GM12891 (cell line): ENCODE data around the gene SORCS2.
"Not testable (repeated sequence)": the region's sequence is repeated elsewhere in the genome, so short reads cannot be mapped to it uniquely, and the experiment has no call there.

Experiments
- DNase-seq: peaks from one replicate; pipeline ENCODE4 v3.0.0; 2011; ENCODE audit warnings: low spot score; ENCODE audit not compliant: insufficient read length
- FAIRE-seq: peaks from 2 replicates; lab custom pipeline; 2011; peaks lifted over from hg19 to GRCh38; lab: Jason Lieb, UNC
- PAX5 ChIP-seq: IDR thresholded peaks from 2 replicates; pipeline ENCODE4 v1.6.1; 2011; ENCODE audit warnings: low read length, moderate library complexity, mild to moderate bottlenecking; ENCODE audit not compliant: insufficient read depth, severe bottlenecking
- POLR2A ChIP-seq: IDR thresholded peaks from 2 replicates; pipeline ENCODE4 v1.6.1; 2011; ENCODE audit warnings: low read depth, low read length, control low read depth
- POLR2AphosphoS5 ChIP-seq: IDR thresholded peaks from 2 replicates; pipeline ENCODE4 v1.6.1; 2011; ENCODE audit warnings: low read depth, low read length, control low read depth
- POU2F2 ChIP-seq: IDR thresholded peaks from 2 replicates; pipeline ENCODE4 v1.6.1; 2011; ENCODE audit warnings: low read depth, mild to moderate bottlenecking, control low read depth, low read length, moderate library complexity
- SPI1 ChIP-seq: IDR thresholded peaks from 2 replicates; pipeline ENCODE4 v1.6.1; 2011; ENCODE audit warnings: low read depth, low read length, control low read depth
- TAF1 ChIP-seq: IDR thresholded peaks from 2 replicates; pipeline ENCODE4 v1.6.1; 2011; ENCODE audit warnings: low read depth, low read length, control low read depth

SORCS2 gene

DNA sequence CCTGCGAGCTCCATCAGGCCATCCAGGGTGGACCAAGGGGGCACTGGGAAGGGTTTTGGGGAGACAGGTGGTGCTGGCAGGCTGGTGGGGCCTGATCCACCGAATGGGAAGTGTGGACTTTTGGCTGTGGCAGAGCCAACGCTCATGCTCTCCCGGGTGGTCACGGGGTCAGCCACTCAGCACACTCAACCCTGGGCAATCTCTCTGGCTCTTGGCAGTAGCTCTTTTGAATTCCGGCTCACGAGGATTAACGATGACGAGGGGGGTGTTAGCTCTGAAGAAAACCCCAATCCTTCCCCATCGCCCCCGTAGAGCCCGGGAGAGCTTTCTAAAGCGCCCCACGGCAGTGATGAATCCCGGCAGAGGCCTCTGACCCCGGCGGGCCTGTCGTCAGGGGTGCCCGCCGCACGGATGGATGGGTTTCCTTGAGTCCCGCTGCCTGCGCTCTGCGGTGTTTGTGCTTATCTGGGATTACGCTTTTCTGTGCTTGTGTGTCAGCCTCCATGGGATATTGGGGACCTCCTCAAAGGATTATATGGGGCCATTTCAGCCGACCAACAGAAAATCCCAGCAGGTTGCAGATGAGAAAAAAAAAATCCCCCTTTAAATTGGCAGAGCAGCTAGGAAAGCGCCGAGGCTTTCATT lies 399.2 kb downstream of the SORCS2 start:
- DNase-seq (no peak), FAIRE-seq (no peak)
- TF ChIP-seq SPI1 (no peak), TAF1 (no peak), POU2F2 (no peak), POLR2A (no peak), POLR2AphosphoS5 (no peak), PAX5 (no peak)

DNA sequence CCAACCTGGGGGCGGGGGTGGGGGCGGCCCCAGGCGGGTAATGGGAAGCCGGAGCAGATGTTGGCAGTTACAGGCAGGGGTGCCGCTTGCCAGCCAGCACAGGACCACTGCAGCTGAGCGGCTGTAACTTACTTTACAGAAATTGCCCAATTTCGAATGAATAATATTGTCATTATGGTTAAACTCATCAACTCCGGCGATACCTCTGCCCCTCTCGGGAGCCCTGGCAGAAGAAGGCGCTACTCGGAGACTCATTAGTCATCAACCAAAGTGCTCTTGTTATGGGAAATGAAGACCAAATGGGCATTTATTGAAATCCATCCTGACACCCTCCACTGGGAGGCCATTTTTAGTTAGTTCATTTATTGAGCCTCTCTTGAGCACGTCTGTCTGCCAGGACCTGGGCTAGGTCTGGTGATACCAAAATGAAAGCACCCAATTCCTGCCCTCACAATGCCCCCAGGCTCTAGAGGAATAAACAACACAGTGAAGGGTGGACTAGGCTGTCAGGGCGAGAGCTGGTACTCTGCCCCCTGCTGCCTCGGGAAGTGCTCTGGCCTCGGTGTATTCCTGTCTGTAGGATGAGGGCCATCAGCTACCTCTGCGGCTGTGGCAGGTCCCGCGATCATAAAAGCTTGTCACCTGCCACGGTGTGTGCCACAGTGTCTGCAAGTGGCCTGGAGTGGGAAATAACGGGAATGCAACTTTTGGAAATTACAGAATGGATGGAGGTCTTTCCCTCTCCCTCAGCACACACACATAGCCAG lies 401.5 kb downstream of the SORCS2 start:
- DNase-seq: no peak
- TF ChIP-seq TAF1: no peak
- TF ChIP-seq PAX5: no peak
- TF ChIP-seq POLR2A: no peak
- no peak for TF ChIP-seq POLR2AphosphoS5
- no peak for FAIRE-seq

DNA sequence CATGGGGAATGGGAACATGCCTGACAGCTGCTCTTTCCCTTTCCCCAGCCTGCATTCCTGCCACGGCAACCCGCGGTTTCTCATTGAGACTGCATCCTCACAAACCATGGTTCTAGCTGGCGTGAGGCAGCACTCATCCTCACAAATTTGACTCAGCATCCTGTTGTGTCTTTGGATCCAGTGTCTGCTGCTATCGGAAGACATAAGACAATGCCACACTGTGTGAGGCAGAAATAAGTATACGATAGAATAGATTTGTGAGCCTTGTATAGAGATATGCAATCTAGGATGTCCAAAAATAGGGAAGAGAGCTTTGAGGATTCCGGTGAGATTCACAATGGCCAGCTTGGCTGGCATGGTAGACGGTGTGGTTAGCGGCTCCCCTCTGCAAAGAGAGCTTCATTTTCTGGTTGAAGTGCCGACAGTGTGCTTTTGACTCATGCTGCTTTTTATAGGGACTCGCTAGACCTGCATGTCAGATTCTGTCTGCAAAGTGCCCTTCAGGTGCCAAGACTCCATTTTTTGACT lies 403.7 kb downstream of the SORCS2 start:
- TF ChIP-seq POU2F2: no peak
- no peak for TF ChIP-seq POLR2AphosphoS5
- no peak for TF ChIP-seq POLR2A
- TF ChIP-seq TAF1: no peak
- no peak for TF ChIP-seq PAX5
- no peak for TF ChIP-seq SPI1
- FAIRE-seq: no peak

GRCh38 chr4:7596918-7597606 lies 404.7 kb downstream of the SORCS2 start:
- no peak for DNase-seq
- no peak for FAIRE-seq

More for the DNA sequence above, 403.7 kb downstream of the SORCS2 start:
- DNase-seq: no peak

DNA sequence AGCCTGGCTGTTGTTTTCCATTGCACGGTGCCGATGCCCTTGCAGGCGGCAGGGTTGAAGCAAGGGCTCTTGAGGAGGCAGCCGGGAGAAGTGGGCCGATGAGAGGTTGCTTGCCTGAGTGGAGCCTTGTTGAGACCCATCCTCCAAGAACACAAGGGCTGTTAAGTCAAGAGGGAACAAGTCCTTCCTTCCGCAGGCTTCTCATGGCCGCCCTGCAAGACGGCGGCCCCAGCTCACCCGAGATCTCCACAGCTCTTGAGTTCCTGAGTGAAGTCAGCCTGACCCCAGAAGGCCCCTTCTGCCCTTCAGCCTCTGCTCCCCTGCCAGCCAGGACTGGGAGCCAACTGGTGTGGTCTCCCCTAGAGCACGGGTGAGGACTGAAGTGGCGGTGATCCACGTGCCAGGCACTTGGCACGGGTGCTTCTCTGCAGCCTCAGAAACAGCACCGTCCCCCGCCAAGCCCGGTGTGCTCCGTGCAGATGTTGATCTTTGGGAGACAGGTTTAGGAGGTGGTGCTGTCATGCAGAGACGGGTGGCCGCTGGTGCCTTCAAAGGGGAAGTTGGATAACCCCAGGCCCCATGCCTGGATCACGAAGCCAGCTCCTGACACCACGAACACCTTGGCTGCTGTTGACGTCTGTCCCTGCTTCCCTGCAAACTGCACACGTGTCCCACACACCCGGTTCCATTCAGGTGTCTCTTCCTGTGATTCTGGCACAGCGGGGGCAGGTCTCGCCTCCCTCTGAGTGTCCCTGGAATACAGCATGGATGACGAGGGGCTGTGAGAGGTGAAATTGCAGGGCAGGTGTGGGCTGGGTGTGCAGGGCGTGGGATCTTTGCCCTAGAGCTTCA lies 406.8 kb downstream of the SORCS2 start:
- DNase-seq: no peak
- no peak for FAIRE-seq
- TF ChIP-seq POLR2A (no peak), SPI1 (no peak), TAF1 (no peak), POLR2AphosphoS5 (no peak)

More at GRCh38 chr4:7596918-7597606, 404.7 kb downstream of the SORCS2 start:
- TF ChIP-seq POLR2AphosphoS5 (no peak), POLR2A (no peak), POU2F2 (no peak), TAF1 (no peak), PAX5 (no peak), SPI1 (no peak)

DNA sequence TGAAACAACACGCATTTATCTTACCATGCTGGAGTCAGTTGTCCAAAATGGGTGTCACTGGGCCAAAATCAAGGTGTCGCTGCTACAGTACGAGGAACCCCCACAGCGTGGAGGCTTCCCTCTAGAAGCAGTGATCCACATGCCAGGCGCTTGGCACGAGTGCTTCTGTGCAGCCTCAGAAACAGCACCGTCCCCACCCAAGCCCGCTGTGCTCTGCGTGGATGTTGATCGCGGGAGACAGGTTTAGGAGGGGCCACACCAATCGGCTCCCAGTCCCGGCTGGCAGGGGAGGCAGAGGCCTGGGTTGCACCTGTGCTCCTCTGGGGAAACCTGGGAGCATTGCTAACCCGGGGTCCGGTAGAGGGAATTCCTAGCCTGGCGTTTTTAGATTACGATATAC lies 407.9 kb downstream of the SORCS2 start:
- TF ChIP-seq SPI1 (no peak), POU2F2 (no peak), TAF1 (no peak), POLR2AphosphoS5 (no peak), PAX5 (no peak), POLR2A (no peak)
- no peak for FAIRE-seq
- no peak for DNase-seq

DNA sequence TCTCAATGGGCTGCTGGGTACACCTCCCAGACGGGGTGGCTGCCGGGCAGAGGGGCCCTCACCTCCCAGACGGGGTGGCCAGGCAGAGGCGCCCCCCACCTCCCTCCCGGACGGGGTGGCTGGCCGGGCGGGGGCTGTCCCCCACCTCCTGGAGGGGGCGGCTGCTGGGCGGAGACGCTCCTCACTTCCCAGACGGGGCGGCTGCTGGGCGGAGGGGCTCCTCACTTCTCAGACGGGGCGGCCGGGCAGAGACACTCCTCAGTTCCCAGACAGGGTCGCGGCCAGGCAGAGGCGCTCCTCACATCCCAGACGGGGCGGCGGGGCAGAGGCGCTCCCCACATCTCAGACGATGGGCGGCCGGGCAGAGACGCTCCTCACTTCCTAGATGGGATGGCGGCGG lies 409.8 kb downstream of the SORCS2 start:
- FAIRE-seq: not testable (repeated sequence)

DNA sequence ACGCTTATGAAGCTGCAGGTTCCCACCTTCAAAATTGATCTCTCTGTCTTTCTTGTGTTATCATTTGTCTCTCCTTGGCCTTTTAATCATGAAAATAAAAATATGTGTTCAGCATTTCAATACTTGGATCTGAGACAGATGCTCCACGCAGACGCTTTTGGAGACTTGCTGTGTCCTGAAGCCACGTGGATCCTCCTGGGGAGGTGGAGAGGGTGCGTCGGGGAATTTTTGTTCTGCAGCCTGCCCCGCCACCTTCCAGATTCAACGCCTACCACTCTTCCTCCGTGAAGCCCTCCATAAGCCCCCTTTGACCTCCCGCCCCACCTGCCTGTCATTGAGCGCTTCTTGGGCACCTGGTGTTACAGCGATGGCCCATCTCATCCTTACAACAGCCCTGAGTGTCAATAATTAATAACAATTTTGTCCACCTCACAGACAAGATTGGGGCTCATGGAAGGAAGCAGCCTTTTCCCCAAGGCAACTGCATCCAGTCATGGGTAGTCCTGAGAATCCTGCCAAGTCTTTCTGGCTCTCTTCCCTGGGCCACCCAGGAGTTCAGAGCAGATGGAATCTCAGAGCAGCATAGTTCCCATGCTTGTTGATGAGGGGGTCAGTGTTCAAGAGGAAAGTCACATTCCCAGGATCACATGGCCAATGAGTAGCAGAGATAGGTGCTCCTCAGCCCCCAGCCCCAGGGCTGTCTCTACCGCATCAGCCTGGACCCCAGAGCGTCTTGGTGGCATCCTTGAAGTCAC lies 415.0 kb downstream of the SORCS2 start:
- no peak for FAIRE-seq
- DNase-seq: no peak
- TF ChIP-seq POU2F2 (no peak), TAF1 (no peak), PAX5 (no peak), SPI1 (no peak), POLR2AphosphoS5 (no peak), POLR2A (no peak)

More for the DNA sequence above, 409.8 kb downstream of the SORCS2 start:
- DNase-seq: not testable (repeated sequence)

DNA sequence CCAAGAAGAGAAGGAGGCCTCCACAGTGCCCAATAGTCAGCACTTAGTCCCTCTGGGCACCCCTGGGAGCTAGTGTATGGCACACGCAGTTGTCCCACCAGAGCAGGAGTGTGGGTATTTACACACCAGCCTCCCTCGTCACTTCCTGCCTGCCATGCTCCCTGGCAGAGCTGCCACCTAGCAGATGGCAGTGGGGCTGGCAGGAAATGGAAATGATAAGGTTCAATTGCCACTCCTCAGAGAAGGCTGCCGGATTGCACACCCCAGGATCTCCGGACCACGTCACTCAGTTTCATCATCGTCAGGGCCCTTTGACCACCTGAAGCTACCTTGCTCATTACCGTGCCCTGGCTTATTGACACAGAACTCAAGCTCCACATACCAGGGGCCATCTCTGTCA lies 415.7 kb downstream of the SORCS2 start:
- DNase-seq (no peak), FAIRE-seq (no peak)
- TF ChIP-seq POU2F2: no peak
- TF ChIP-seq TAF1: no peak
- no peak for TF ChIP-seq SPI1
- no peak for TF ChIP-seq PAX5
- no peak for TF ChIP-seq POLR2AphosphoS5
- TF ChIP-seq POLR2A: no peak
